Natural killer cell treated with Interleukin-12 subunit alpha and Interleukin-12 subunit beta and Interleukin-15 and Interleukin-18, amount 100 ng/mL, for 72 hours (primary cell): ENCODE results near the gene SIGLEC10. TPM values are rescaled to one million over a fixed set of nuclear protein-coding genes. Genes with fewer than 3 reads are reported as not detected.
A peak's percentile ranks its signal among the peaks of the same experiment; 100 is the strongest.
"Not testable (repeated sequence)": the region's sequence is repeated elsewhere in the genome, so short reads cannot be mapped to it uniquely, and the experiment has no call there.

Experiments used
- ATAC-seq, 2 donors: fragments of 150-1000 bp; cut with Tn5 transposase in 1 of 2; sonication (Bioruptor Pico), chemical (Tn5 transposase) in 1 of 2; 2 replicates each; pipeline ENCODE4 v1.10.0; 2021
- DNase-seq: peaks from one replicate; pipeline ENCODE4 v3.0.0; 2022; ENCODE audit warnings: low spot score
- H3K27ac Mint-ChIP-seq, 2 donors: 1 replicate in 1 of 2; 2 replicates in 1 of 2; pipeline ENCODE4 v1.8.0; 2022; ENCODE audit warnings: mixed read lengths in 2 of 2, mild to moderate bottlenecking in 1 of 2, moderate library complexity in 1 of 2
- H3K27me3 Mint-ChIP-seq, 2 donors: 1 replicate in 1 of 2; 2 replicates in 1 of 2; pipeline ENCODE4 v1.8.0; 2022; ENCODE audit warnings: mixed read lengths in 2 of 2
- H3K36me3 Mint-ChIP-seq: one replicate; pipeline ENCODE4 v1.8.0; 2022; ENCODE audit warnings: mixed read lengths
- H3K4me1 Mint-ChIP-seq, 2 donors: 1 replicate in 1 of 2; 2 replicates in 1 of 2; pipeline ENCODE4 v1.8.0; 2022; ENCODE audit warnings: low read depth in 2 of 2, mixed read lengths in 2 of 2, mild to moderate bottlenecking in 1 of 2
- H3K4me3 Mint-ChIP-seq: one replicate; pipeline ENCODE4 v1.8.0; 2022; ENCODE audit warnings: mixed read lengths
- H3K9me3 Mint-ChIP-seq: 2 replicates; pipeline ENCODE4 v1.8.0; 2022; ENCODE audit warnings: mixed read lengths
- total RNA-seq, 2 donors: library from RNA; stranded (reverse); gene quantifications; one replicate each; pipeline ENCODE4 v1.2.3, GENCODE V29; 2022

SIGLEC10 gene
- total RNA-seq, 2 donors from 2014 or later = 0.28 to 1.5 TPM

DNA sequence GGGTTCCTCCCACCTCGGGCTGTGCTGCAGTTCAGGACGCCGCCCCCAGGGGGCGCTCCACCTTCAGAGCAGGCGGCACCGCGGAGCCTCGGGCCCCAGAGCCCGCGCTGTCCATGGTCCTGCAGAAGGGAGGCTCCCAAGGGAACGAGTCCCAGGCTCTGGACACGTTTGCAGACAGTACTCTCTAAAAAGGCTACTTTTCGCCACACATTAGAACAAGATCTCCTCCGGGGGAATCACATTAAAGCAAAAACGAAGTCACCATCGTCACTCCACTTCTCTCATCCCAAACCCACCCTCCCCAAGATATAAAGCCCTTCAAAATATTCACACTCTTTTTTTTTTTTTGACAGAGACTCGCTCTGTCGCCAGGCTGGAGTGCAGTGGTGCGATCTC is 4.6 kb upstream of the SIGLEC10 start:
- Mint-ChIP-seq H3K36me3 (no peaks in the 10 kb centered on the region), H3K4me1 (peaks cover 14 to 20% of the 10 kb centered on the region in 2 donors), H3K4me3 (peak overlapping the region; percentile 27), H3K27ac (no peak overlapping the region), H3K27me3 (peaks cover 12 to 13% of the 10 kb centered on the region in 2 donors), H3K9me3 (no peaks in the 10 kb centered on the region)
- ATAC-seq (peak; percentile 88 to 92), DNase-seq (peak; percentile 91)

DNA sequence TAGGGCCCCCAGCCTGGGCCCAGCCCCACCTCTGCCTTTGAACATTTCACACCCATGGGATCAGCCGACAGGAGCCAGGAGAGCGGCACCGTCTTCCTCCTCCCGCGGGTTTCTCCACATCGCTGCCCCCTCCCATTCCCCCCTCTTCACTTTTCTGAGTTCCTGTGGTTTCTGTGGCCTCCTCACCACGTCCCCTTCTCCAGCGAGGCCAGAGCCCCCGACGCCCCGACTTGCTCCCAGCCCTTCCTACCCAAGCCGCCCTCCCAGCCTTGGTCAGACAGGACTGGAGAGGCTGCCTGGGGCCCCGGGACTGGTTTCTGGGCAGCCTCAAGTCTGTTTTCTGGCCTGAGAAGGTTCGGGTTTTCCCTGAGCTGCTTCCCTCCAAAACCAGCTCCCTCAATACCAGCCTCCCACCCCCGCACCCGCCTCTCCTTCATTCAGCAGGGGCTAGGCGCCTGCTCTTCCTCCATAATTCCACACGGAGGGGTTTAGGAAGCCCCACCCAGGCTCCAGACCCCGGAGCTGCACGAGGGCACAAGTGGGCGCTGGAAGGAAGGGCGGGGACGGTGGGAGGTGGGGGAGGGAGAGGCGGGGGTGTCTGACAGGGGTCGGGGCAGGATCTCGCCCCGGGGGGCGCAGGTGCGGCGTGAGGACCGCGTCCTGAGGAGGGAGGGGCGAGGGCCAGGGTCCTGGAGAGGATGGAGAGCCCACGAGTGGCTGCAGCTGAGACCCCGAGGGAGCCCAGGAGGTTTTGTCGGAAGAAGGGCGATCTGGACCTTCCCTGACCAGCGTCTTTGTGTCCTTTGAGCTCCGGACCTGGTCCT is 4.0 kb upstream of the SIGLEC10 start:
- DNase-seq = no peak
- Mint-ChIP-seq H3K36me3 (no peaks in the 10 kb centered on the region), H3K27ac (no peak overlapping the region), H3K9me3 (no peaks in the 10 kb centered on the region), H3K27me3 (peaks cover 6 to 11% of the 10 kb centered on the region in 2 donors), H3K4me1 (peaks cover 17 to 22% of the 10 kb centered on the region in 2 donors), H3K4me3 (peak overlapping the region; percentile 27)
- peak in 1 of 2 donors; percentile 7 for ATAC-seq

DNA sequence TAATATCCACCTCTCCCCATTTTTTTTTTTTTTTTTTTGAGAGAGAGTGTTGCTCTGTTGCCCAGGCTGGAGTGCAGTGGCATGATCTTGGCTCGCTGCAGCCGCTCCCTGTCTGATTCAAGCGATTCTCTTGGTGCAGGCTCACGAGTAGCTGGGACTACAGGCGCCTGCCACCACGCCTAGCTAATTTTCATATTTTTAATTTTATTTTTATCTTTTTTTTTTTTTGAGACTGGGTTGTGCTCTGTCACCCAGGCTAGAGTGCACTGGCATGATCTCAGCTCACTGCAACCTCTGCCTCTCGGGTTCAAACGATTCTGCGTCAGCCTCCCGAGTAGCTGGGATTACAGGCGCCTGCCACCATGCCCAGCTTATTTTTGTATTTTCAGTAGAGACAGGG is 3.1 kb upstream of the SIGLEC10 start:
- not testable (repeated sequence) for H3K4me3 Mint-ChIP-seq, ATAC-seq

DNA sequence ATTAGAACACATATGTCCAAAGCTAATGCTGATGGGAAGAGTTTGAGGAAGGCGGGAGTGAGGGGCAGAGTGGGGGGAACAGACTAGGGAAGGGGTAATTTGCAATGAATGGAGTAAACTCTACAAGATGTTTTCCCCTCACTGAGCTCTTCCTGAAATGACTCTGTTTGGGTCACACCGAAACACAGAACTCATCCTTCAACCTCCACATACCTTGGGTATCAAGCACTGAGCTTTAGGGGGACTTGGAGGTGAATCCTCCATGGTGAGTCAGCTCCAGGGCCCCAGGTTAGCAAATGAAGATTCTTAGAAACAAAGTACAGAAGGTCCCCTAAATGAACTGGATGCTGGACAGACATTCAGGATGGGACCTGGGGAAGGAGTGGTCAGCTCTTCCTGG is 1.3 kb upstream of the SIGLEC10 start:
- DNase-seq = no peak
- Mint-ChIP-seq H3K27ac (peak overlapping the region in 1 of 2 donors; percentile 57), H3K9me3 (no peaks in the 10 kb centered on the region), H3K27me3 (peaks cover 6 to 11% of the 10 kb centered on the region in 2 donors), H3K4me1 (peaks cover 17 to 22% of the 10 kb centered on the region in 2 donors), H3K36me3 (no peaks in the 10 kb centered on the region), H3K4me3 (no peak overlapping the region)
- no peak for ATAC-seq

More for the DNA sequence above, 3.1 kb upstream of the SIGLEC10 start:
- peaks cover 6 to 11% of the 10 kb centered on the region in 2 donors for H3K27me3 Mint-ChIP-seq
- DNase-seq, H3K9me3 Mint-ChIP-seq, H3K36me3 Mint-ChIP-seq, H3K27ac Mint-ChIP-seq: not testable (repeated sequence)
- H3K4me1 Mint-ChIP-seq = peaks cover 17 to 22% of the 10 kb centered on the region in 2 donors

DNA sequence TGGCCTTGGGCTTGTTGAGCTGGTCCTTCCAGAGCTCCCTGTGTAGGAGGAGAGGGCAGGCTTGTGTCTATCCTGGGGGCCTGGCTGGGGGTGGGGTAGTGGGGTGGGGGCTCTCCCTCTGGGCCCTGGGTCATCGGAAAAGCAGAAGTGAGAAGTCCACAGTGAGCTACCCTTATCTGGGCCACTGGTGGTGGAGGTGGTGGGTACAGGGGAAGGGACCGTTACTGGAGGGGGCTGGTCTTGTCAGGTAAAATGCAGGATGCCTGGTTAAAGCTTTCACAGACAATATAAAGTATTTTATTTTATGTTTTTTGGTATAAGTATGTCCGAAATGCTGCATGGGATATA is 342 bp upstream of the SIGLEC10 start:
- H3K4me1 Mint-ChIP-seq = peaks cover 17 to 22% of the 10 kb centered on the region in 2 donors
- H3K36me3 Mint-ChIP-seq = no peaks in the 10 kb centered on the region
- DNase-seq = no peak
- H3K27ac Mint-ChIP-seq = peak overlapping the region; percentile 57 to 74
- no peak for ATAC-seq
- no peak overlapping the region for H3K4me3 Mint-ChIP-seq
- no peaks in the 10 kb centered on the region for H3K9me3 Mint-ChIP-seq
- peaks cover 6 to 9% of the 10 kb centered on the region in 2 donors for H3K27me3 Mint-ChIP-seq

DNA sequence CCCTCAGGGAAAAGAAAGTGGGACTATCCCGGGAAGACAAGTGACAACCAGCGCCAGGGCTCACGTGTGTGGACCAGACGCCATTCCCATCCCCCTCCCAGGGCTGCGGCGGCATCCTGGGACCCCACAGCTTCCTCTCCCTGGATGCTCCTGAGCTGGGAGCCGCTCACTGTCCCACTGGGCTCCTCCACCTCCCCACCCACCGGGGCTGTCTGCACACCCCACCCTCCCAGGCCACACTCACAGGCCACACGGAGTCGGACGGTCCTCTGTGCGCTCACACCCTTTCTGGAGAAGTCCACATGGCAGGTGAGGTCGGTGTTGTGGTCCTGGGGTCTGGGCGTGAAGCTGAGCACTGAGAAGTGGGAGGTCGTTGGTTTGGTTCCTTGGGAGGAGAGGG is 1.0 kb downstream of the SIGLEC10 start:
- ATAC-seq, H3K9me3 Mint-ChIP-seq, DNase-seq, H3K4me3 Mint-ChIP-seq, H3K27me3 Mint-ChIP-seq, H3K27ac Mint-ChIP-seq, H3K36me3 Mint-ChIP-seq: not testable (repeated sequence)
- H3K4me1 Mint-ChIP-seq = peaks cover 12 to 19% of the 10 kb centered on the region in 2 donors

DNA sequence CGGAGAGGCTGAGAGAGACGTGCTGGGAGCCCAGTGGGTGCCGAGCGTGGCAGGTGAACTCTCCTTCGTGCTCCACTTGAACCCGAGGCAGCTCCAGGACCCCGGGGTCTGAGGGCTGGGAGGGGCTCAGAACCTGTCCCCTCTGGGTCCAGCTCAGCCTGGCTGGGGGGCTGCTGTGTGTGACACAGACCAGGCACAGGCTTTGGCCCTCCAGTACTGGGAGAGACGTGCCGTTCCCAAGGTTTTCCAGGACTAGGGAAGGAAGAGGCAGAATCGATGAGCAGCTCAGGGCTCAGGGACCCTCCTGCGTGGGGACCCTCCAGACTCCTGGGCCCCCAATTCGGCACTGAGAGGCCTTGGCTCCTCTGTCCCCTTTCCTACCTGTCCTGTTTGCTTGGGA is 2.3 kb downstream of the SIGLEC10 start:
- no peak overlapping the region for H3K27ac Mint-ChIP-seq
- H3K4me3 Mint-ChIP-seq = no peak overlapping the region
- H3K27me3 Mint-ChIP-seq = peaks cover 0 to 6% of the 10 kb centered on the region in 2 donors

DNA sequence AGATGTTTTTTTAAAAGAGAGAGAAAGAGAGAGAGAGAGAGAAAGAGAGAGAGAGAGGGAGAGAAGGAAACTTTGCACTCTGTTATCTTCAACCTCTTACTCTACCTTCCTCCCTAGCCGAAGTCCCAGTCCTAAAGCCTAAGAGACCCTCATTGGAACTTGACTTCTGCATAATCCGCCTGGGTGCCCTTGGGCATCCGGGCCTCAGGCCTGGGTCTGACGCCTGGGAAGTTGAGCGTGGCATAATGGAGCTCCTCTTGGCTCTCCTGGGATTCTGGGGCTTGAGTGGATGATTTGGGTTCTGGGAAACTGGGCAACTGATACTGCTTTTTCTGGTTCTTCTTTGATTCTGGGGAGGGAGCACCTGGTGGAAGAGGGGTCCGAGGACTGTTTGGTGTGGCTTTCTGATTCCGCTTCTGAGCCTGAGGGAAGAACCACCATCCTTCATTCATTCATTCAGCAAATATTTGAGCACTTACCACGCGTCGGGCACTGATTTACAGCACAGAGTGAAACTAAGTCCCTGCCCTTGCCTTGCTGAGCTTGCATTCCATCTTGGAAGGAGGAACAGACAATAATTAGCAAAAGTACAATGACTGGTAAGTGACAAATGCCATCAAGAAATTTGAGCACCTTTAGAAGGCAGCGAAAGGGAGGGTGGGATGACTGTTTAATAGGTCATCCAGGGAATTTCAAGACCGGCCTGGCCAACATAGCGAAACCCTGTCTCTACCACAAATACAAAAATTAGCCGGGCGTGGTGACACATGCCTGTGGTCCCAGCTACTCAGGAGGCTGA is 6.3 kb downstream of the SIGLEC10 start:
- H3K4me3 Mint-ChIP-seq = no peak overlapping the region
- H3K4me1 Mint-ChIP-seq = peaks cover 12 to 19% of the 10 kb centered on the region in 2 donors
- no peaks in the 10 kb centered on the region for H3K27me3 Mint-ChIP-seq
- H3K27ac Mint-ChIP-seq = no peak overlapping the region
- no peak for ATAC-seq
- DNase-seq = no peak
- H3K36me3 Mint-ChIP-seq = no peaks in the 10 kb centered on the region
- no peaks in the 10 kb centered on the region for H3K9me3 Mint-ChIP-seq

More for the DNA sequence above, 2.3 kb downstream of the SIGLEC10 start:
- no peak for ATAC-seq
- Mint-ChIP-seq H3K4me1 (peaks cover 12 to 19% of the 10 kb centered on the region in 2 donors), H3K9me3 (no peaks in the 10 kb centered on the region), H3K36me3 (no peaks in the 10 kb centered on the region)
- DNase-seq = no peak

DNA sequence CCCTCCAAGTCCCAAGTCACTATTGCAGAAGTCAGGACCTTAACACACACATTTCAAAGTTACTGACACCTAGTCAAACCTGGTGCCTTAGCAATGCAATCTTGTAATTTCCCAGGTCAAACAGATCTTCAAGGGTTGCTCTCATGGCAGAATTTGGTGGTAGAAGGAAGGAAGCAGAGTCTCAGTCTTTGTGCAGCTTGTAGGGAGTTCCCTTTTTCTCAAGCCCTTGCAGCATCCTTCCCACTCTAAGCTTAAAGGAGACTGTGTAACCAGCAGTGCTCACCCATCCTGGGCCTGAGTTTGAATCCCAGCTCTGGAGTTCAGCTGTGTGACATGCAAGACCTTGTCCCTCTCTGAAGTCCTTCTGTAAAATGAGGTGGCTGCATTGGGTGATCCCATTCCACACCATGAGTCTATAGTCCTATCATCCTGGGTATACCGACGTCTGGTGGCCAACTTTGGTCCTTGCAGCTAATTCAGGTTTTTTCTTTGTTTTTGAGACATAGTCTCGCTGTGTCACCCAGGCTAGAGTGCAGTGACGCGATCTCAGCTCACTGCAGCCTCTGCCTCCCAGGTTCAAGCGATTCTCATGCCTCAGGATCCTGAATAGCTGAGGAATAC is 9.8 kb downstream of the SIGLEC10 start:
- H3K36me3 Mint-ChIP-seq = peaks cover 8% of the 10 kb centered on the region
- peaks cover 3% of the 10 kb centered on the region for H3K9me3 Mint-ChIP-seq
- peak overlapping the region; percentile 41 to 46 for H3K27ac Mint-ChIP-seq
- no peaks in the 10 kb centered on the region for H3K27me3 Mint-ChIP-seq
- ATAC-seq (peak; percentile 81 to 90), DNase-seq (peak; percentile 61)
- peaks cover 12 to 29% of the 10 kb centered on the region in 2 donors for H3K4me1 Mint-ChIP-seq
- H3K4me3 Mint-ChIP-seq = peak overlapping the region; percentile 27

DNA sequence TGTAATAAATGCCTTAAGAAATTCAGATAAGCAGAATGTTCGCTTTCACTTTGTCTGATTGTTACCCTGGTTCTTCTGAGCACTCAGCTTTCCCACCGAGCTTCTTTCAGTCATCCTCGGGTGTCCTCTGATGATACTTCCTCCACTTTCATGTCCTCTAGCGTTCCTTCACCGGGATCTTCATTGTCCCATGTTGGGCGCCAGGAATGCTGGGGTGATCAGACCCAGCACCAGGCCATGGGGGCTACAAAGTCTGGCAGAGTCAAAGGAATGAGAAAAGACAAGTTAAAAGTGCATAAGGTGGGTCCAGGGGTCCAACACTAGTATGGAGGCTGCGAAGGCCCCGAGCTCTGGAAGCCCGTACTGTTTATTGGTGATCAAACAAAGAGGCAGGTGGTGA is 15.3 kb downstream of the SIGLEC10 start:
- no peak overlapping the region for H3K4me3 Mint-ChIP-seq
- no peak for DNase-seq
- ATAC-seq = no peak
- peaks cover 10% of the 10 kb centered on the region for H3K9me3 Mint-ChIP-seq
- no peak overlapping the region for H3K27ac Mint-ChIP-seq
- peaks cover 28 to 36% of the 10 kb centered on the region in 2 donors for H3K4me1 Mint-ChIP-seq
- no peaks in the 10 kb centered on the region for H3K27me3 Mint-ChIP-seq
- peaks cover 18% of the 10 kb centered on the region for H3K36me3 Mint-ChIP-seq

DNA sequence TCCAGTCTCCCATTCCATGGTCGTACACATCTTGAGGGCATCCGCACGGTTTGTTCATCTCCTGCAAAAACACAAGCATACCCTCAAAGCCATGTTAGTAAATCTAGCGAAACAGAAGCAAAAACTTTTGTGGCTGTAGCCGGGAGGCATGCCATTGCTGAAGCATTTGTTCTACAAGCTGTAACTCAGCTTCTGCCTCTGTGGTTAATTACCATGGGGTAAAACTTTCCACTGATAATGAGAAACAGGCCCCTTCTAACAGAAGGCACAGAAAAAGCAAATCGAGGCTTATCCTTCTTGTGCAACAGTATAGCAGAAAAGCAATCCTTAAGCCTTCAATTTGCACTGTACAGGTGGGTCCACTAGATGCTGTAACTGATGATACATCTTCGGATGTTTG is 17.5 kb downstream of the SIGLEC10 start:
- peak overlapping the region; percentile 27 to 61 for H3K27ac Mint-ChIP-seq
- H3K4me3 Mint-ChIP-seq, H3K27me3 Mint-ChIP-seq, DNase-seq, ATAC-seq, H3K9me3 Mint-ChIP-seq: not testable (repeated sequence)
- H3K4me1 Mint-ChIP-seq = peaks cover 43 to 44% of the 10 kb centered on the region in 2 donors
- peaks cover 18% of the 10 kb centered on the region for H3K36me3 Mint-ChIP-seq

DNA sequence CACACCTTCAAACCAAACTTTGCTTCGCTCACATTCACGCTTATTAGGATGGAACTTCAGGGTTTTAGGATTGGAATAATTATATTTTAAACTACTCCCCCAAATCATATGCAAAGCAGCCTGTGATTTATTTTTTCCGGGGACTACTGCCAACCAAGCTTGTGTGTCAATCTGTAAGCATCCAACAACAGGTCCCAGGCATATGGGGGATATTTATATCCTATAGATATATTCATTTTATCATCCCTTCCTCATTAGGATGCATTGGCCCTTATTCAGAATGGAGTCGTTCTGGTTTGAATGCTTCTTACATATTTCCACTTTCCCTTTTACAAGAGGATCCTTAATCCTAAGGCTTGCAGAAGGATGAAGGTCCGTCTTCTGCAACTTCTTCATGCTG is 18.2 kb downstream of the SIGLEC10 start:
- no peaks in the 10 kb centered on the region for H3K27me3 Mint-ChIP-seq
- no peak overlapping the region for H3K4me3 Mint-ChIP-seq
- no peak overlapping the region for H3K27ac Mint-ChIP-seq
- peaks cover 48 to 51% of the 10 kb centered on the region in 2 donors for H3K4me1 Mint-ChIP-seq
- no peak for DNase-seq
- H3K36me3 Mint-ChIP-seq = peaks cover 18% of the 10 kb centered on the region
- peaks cover 10% of the 10 kb centered on the region for H3K9me3 Mint-ChIP-seq
- ATAC-seq = no peak

DNA sequence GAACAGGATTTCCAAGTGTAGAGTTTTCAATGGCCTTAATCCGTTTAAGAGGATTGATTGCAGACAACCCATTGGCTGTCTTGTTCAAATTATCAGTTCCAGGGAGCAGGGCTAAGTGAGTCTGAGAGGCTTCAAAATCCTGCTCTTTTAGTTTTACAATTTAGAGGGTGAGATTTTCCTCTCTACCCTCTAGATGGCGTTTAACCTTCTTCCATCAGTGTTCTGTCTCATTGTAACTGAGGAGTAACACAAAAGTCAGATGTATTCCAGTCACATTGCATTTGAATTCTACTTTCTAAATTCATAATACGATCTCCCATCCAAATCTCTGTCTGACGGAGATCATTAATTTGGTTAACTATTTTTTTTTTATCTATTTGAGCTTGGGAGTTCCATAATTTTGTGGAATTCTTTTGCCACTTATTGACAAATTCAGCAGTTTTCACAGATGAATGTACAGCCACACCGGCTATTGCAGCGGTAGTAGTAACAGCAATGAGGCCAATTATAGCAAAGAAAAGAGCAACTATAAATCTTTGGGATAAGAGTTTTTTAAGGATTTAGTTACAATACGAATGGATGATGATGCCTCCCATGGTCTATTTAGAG is 19.2 kb downstream of the SIGLEC10 start:
- H3K36me3 Mint-ChIP-seq = peaks cover 13% of the 10 kb centered on the region
- ATAC-seq (no peak), DNase-seq (no peak)
- H3K4me1 Mint-ChIP-seq = peaks cover 54 to 55% of the 10 kb centered on the region in 2 donors
- peaks cover 10% of the 10 kb centered on the region for H3K9me3 Mint-ChIP-seq
- H3K4me3 Mint-ChIP-seq = no peak overlapping the region
- H3K27me3 Mint-ChIP-seq = no peaks in the 10 kb centered on the region
- H3K27ac Mint-ChIP-seq = peak overlapping the region; percentile 27 to 41
